Neural cell (in vitro differentiated cells): ENCODE data around the gene ITK. TPM values are rescaled to one million over a fixed set of nuclear protein-coding genes. Genes with fewer than 3 reads are reported as not detected.

Source experiments
- H2AFZ ChIP-seq: fragments of 200-600, 300-800 bp; sonication (generic), shearing (Covaris generic); 2 replicates; pipeline ENCODE4 v1.6.0; 2014; ENCODE audit warnings: low read depth, mild to moderate bottlenecking, antibody characterized with exemption, low read length, moderate library complexity
- H3F3A ChIP-seq: fragments of 200-600 bp; shearing (Covaris generic); 2 replicates; pipeline ENCODE4 v1.6.1; 2016; ENCODE audit warnings: mild to moderate bottlenecking, moderate library complexity, mixed read lengths, antibody characterized with exemption, low read length; ENCODE audit not compliant: insufficient read depth, poor library complexity, severe bottlenecking
- H3K27ac ChIP-seq: fragments of 200-600, 300-800 bp; sonication (generic), shearing (Covaris generic); 2 replicates; pipeline ENCODE4 v1.5.1; 2014; ENCODE audit warnings: mild to moderate bottlenecking, low read length, moderate library complexity
- H3K27me3 ChIP-seq: fragments of 300-800, 200-600 bp; sonication (generic), shearing (Covaris generic); 2 replicates; pipeline ENCODE4 v1.6.0; 2014; ENCODE audit warnings: mild to moderate bottlenecking, low read depth, low read length, moderate library complexity; ENCODE audit not compliant: insufficient read depth
- H3K36me3 ChIP-seq: fragments of 300-800, 200-600 bp; sonication (generic), shearing (Covaris generic); 2 replicates; pipeline ENCODE4 v1.5.1; 2014; ENCODE audit warnings: mild to moderate bottlenecking, antibody characterized with exemption, low read length, moderate library complexity; ENCODE audit not compliant: insufficient read depth
- H3K4me2 ChIP-seq: fragments of 300-800, 200-600 bp; sonication (generic), shearing (Covaris generic); 2 replicates; pipeline ENCODE4 v1.6.0; 2014; ENCODE audit warnings: mild to moderate bottlenecking, low read length
- H3K4me3 ChIP-seq: fragments of 300-800, 200-600 bp; sonication (generic), shearing (Covaris generic); 2 replicates; pipeline ENCODE4 v1.5.1; 2014; ENCODE audit warnings: mild to moderate bottlenecking, low read length, moderate library complexity
- H3K79me2 ChIP-seq: fragments of 200-600 bp; shearing (Covaris generic); replicated peaks from 2 replicates; pipeline ENCODE4 v1.6.0; 2014; ENCODE audit warnings: mild to moderate bottlenecking, low read length, moderate library complexity; ENCODE audit not compliant: insufficient read depth
- H3K9ac ChIP-seq: fragments of 300-800, 200-600 bp; sonication (generic), shearing (Covaris generic); 2 replicates; pipeline ENCODE4 v1.6.1; 2016; ENCODE audit warnings: mild to moderate bottlenecking, low read length, mixed read lengths
- H3K9me2 ChIP-seq: fragments of 200-600 bp; shearing (Covaris generic); 2 replicates; pipeline ENCODE4 v1.6.1; 2016; ENCODE audit warnings: mild to moderate bottlenecking, low read length, mixed read lengths; ENCODE audit not compliant: insufficient read depth
- H3K9me3 ChIP-seq: fragments of 200-600, 300-800 bp; sonication (generic), shearing (Covaris generic); 2 replicates; pipeline ENCODE4 v1.6.1; 2016; ENCODE audit warnings: mild to moderate bottlenecking, mixed run types, low read length, moderate library complexity, mixed read lengths
- H4K20me1 ChIP-seq: fragments of 200-600 bp; shearing (Covaris generic); 2 replicates; pipeline ENCODE4 v1.6.1; 2016; ENCODE audit warnings: mild to moderate bottlenecking, mixed run types; ENCODE audit not compliant: insufficient read depth
- CTCF ChIP-seq: fragments of 450-650 bp; IDR thresholded peaks from 2 replicates; pipeline ENCODE4 v1.5.1; 2014; ENCODE audit warnings: antibody characterized with exemption, mild to moderate bottlenecking, moderate library complexity; ENCODE audit not compliant: poor library complexity, severe bottlenecking
- EP300 ChIP-seq: fragments of 450-650 bp; conservative IDR thresholded peaks from 2 replicates; pipeline ENCODE4 v1.6.1; 2014; ENCODE audit warnings: antibody characterized with exemption, mild to moderate bottlenecking, moderate library complexity; ENCODE audit not compliant: poor library complexity, severe bottlenecking
- EZH2 ChIP-seq: fragments of 200-600, 300-800 bp; shearing (Covaris generic), sonication (generic); IDR thresholded peaks from 2 replicates; pipeline ENCODE4 v1.6.1; 2014; ENCODE audit warnings: antibody characterized with exemption, low read length, borderline replicate concordance, mild to moderate bottlenecking; ENCODE audit not compliant: insufficient read depth, poor library complexity, severe bottlenecking
- MXI1 ChIP-seq: fragments of 450-650 bp; conservative IDR thresholded peaks from 2 replicates; pipeline ENCODE4 v1.6.1; 2014; ENCODE audit warnings: antibody characterized with exemption, mild to moderate bottlenecking; ENCODE audit not compliant: poor library complexity, severe bottlenecking
- POLR2AphosphoS5 ChIP-seq: IDR thresholded peaks from 2 replicates; pipeline ENCODE4 v1.6.1; 2012
- RAD21 ChIP-seq: fragments of 450-650 bp; conservative IDR thresholded peaks from 2 replicates; pipeline ENCODE4 v1.6.1; 2014; ENCODE audit warnings: antibody characterized with exemption, mild to moderate bottlenecking, moderate library complexity
- REST ChIP-seq: IDR thresholded peaks from 2 replicates; pipeline ENCODE4 v1.6.1; 2012; ENCODE audit warnings: borderline replicate concordance
- SMC3 ChIP-seq: fragments of 450-650 bp; conservative IDR thresholded peaks from 2 replicates; pipeline ENCODE4 v1.6.1; 2014; ENCODE audit warnings: antibody characterized with exemption, mild to moderate bottlenecking, moderate library complexity; ENCODE audit not compliant: poor library complexity
- TAF1 ChIP-seq: IDR thresholded peaks from 2 replicates; pipeline ENCODE4 v1.6.1; 2012; ENCODE audit warnings: low read depth
- polyA plus RNA-seq: library from polyadenylated mRNA; depleted of rRNA; stranded (reverse); fragments of >200 nt; gene quantifications from 2 replicates; pipeline ENCODE4 v1.2.3, GENCODE V29; 2014

ITK gene
- polyA plus RNA-seq, 1 donor from 2014 or later, result not detected

DNA sequence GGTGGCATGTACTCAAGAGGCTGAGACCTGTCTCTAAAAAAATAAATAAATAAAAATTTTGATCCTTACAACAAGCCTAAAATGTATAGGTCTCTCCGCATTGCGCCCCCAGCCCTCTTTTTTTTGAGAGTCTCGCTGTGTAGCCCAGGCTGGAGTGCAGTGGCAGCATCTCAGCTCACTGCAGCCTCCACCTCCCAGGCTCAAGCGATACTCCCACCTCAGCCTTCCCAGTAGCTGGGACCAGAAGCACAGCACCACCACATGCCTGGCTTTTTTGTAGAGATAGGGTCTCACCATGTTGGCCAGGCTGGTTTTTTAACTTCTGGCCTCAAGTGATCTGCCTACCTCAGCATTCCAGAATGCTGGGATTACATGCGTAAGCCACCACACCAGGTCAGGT is 12.4 kb upstream of the ITK start:
- no peak overlapping the region for H3K4me2 ChIP-seq
- H3K36me3 ChIP-seq, result no peaks in the 10 kb centered on the region
- no peak overlapping the region for H3K4me3 ChIP-seq
- no peaks in the 10 kb centered on the region for H3K9me2 ChIP-seq
- no peaks in the 10 kb centered on the region for H3F3A ChIP-seq
- H3K27ac ChIP-seq, result no peak overlapping the region
- TF ChIP-seq POLR2AphosphoS5 (no peak), EP300 (no peak), TAF1 (no peak), REST (no peak), SMC3 (no peak), MXI1 (no peak), CTCF (no peak)
- H3K27me3 ChIP-seq, result no peaks in the 10 kb centered on the region
- H3K9ac ChIP-seq, result no peak overlapping the region
- H3K79me2 ChIP-seq, result no peaks in the 10 kb centered on the region
- no peak overlapping the region for H2AFZ ChIP-seq
- no peaks in the 10 kb centered on the region for H4K20me1 ChIP-seq
- no peaks in the 10 kb centered on the region for H3K9me3 ChIP-seq

DNA sequence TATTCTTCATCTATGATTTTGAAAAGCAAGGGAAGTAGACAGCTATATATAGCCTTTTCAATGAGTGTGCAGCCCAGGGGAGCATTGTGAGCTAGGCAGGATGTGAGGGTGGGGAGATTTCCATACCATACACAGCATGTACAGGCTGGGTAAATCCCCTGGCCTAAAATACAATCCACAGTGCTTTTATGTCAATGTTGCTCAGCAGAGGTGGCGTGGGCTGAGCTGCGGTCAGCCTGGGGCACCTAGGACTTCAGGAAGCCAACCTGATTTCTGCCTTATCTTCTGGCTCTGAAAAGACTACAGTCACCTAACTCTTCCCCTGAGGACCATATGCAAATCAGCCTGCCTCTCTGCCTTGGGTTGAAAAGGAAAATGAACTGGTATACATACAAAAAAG is 8.2 kb upstream of the ITK start:
- no peaks in the 10 kb centered on the region for H3K9me2 ChIP-seq
- no peaks in the 10 kb centered on the region for H4K20me1 ChIP-seq
- TF ChIP-seq RAD21, result no peak
- no peak for TF ChIP-seq CTCF
- no peak for TF ChIP-seq EZH2
- H3K9me3 ChIP-seq, result no peaks in the 10 kb centered on the region
- peak overlapping the region; percentile 28 for H3K27ac ChIP-seq
- no peaks in the 10 kb centered on the region for H3K79me2 ChIP-seq
- H3K4me3 ChIP-seq, result peak overlapping the region; percentile 14
- H2AFZ ChIP-seq, result no peak overlapping the region
- H3F3A ChIP-seq, result no peaks in the 10 kb centered on the region
- no peaks in the 10 kb centered on the region for H3K27me3 ChIP-seq
- H3K9ac ChIP-seq, result no peak overlapping the region
- no peak overlapping the region for H3K4me2 ChIP-seq
- H3K36me3 ChIP-seq, result no peaks in the 10 kb centered on the region
